NB4 (cell line): ENCODE data around the gene ZFX.
"Not testable (repeated sequence)": the region's sequence is repeated elsewhere in the genome, so short reads cannot be mapped to it uniquely, and the experiment has no call there.

ENCODE experiments used
- DNase-seq: peaks from one replicate; pipeline ENCODE4 v3.0.0; 2010; ENCODE audit warnings: low read depth
- H3K4me3 ChIP-seq: one replicate; pipeline ENCODE4 v1.5.1; 2011; ENCODE audit warnings: mild to moderate bottlenecking, low read depth, low read length, moderate library complexity
- CTCF ChIP-seq: IDR thresholded peaks from one replicate; pipeline ENCODE4 v1.5.1; 2012; ENCODE audit warnings: low read depth, low read length
- MAX ChIP-seq: IDR thresholded peaks from 2 replicates; pipeline ENCODE4 v1.6.1; 2011; ENCODE audit warnings: low read depth, low read length
- MYC ChIP-seq: IDR thresholded peaks from 2 replicates; pipeline ENCODE4 v1.6.1; 2011; ENCODE audit warnings: low read depth, low read length
- POLR2A ChIP-seq: IDR thresholded peaks from 2 replicates; pipeline ENCODE4 v1.6.1; 2011; ENCODE audit warnings: mild to moderate bottlenecking; ENCODE audit not compliant: insufficient read length; ENCODE audit errors: extremely low read depth

ZFX gene

DNA sequence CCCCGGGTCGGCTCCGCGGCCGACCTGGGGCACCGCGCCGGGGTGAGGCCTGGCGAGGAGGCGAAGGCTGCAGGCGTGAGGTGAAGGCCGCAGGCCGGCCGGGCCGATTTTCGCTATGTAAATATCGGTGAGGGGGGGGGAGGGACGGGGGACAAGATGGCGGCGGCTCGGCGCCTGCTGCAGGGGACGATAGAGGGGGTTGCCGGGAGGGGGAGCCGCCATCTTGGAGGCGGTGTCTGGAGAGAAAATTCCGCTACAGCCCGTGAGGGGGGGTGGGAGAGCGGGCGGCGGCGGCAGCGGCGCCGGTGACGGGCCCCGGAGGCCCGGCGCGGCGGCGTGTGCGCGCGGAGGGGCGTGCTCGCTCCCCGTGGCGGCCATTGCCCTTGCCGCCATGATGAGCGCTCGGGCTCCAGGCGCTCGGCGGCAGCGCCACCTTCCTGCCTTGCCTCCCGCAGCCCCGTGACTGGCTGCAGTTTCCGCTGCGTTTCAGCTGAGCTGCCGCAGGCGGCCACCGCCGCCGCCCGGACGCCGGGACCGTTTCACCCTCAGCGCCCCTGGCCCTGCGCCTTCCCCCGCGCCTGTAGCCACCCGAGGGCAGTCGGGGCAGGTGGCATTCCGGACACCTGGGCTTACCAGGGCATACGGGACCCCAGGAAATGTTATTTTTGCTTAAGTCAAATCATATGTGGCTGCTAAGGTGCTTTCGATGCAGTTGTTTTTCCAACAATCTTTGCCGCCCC, 692 bp downstream of the ZFX start:
- DNase-seq = peak; percentile 89
- peak overlapping the region; percentile 94 for H3K4me3 ChIP-seq
- peak; percentile 28 for TF ChIP-seq POLR2A
- peak; percentile 78 for TF ChIP-seq MYC
- TF ChIP-seq MAX = peak; percentile 49; the same call in 1 of the 2 replicates
- TF ChIP-seq CTCF = no peak

DNA sequence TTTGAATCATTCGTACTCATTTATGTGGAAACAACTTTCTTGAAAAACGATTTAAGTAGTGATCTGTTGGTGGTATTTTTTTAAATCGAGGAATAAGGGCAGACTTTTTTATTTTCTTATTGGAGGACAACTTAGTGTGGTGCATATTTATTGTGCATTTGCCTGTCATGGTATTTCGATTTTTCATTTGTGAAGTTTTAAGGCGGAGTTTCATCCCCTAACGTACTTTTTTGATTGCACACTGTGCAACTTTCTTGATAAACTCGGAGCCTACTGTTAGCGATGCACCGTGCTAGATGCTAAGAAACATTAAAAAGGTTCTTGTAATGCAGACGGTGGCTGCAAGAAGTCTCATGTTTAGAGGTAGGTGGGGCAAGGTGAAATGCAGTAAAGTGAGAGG, 1.4 kb downstream of the ZFX start:
- no peak for DNase-seq
- TF ChIP-seq POLR2A = no peak
- no peak for TF ChIP-seq MYC
- TF ChIP-seq MAX = no peak

GRCh38 chrX:24151513-24151912, 2.0 kb downstream of the ZFX start:
- no peak for TF ChIP-seq MYC
- DNase-seq = no peak
- peak overlapping the region; percentile 94 for H3K4me3 ChIP-seq

More for the DNA sequence above, 1.4 kb downstream of the ZFX start:
- peak overlapping the region; percentile 94 for H3K4me3 ChIP-seq

GRCh38 chrX:24153178-24153795, 3.8 kb downstream of the ZFX start:
- TF ChIP-seq POLR2A = no peak
- TF ChIP-seq MYC = no peak
- no peak for TF ChIP-seq CTCF
- no peak for TF ChIP-seq MAX
- peak overlapping the region; percentile 36 for H3K4me3 ChIP-seq
- DNase-seq = peak; percentile 75

DNA sequence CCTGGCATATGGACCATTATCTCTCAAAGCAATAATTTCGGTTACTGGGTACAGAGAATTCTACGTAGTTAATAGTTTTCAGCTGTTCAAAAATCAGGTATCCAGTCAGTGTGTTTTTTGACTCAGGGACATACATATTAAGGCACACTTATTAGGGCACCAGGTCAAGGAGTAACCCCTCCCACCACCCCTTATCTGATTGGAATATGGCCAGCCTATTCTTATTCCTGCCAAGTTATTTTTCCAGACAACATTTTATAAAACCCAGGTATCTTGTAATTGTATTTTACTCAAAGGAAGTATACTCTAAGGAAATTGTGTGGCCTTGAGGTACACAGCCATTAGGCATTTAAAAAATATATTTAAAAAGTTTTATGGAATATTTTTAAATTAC, 4.3 kb downstream of the ZFX start:
- DNase-seq = no peak
- H3K4me3 ChIP-seq = peak overlapping the region; percentile 36
- TF ChIP-seq CTCF = no peak
- no peak for TF ChIP-seq MYC
- no peak for TF ChIP-seq POLR2A
- TF ChIP-seq MAX = no peak

DNA sequence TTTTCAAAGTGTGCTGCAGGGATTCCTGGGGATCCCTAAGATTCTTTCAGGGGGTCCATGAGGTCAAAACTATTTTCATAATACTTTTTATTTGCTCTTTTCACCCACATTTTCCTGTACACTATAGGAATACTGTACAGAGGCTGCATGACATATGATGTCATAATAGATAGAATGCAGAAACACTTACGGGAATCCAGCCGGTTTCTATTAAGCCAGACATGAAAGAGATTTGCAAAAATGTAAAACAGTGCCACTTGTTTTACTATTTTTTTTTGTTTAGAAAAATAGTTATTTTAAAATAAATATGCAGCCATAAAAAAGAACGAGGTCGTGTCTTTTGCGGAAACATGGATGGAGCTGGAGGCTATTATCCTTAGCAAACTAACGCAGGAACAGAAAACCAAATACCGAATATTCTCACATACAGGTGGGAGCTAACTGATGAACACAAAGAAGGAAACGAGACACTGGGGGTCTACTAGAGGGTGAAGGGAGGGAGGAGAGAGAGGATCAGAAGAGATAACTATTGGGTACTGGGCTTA, 5.0 kb downstream of the ZFX start:
- no peak overlapping the region for H3K4me3 ChIP-seq
- no peak for TF ChIP-seq MAX
- TF ChIP-seq MYC = no peak
- DNase-seq = no peak

DNA sequence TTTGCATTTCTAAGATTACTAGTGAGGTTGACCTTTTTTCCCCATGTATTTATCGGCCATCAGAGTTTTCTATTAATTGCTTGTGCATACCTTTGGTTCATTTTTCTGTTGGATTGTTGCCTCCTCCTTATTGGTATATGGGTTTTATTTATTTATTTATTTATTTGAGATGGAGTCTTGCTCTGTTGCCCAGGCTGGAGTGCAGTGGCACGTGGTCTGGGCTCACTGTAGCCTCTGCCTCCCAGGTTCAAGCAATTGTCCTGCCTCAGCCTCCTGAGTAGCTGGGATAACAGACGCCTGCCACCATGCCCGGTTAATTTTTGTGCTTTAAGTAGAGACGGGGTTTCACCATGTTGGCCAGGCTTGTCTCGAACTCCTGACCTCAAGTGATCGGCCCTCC, 6.2 kb downstream of the ZFX start:
- H3K4me3 ChIP-seq, DNase-seq: not testable (repeated sequence)

GRCh38 chrX:24156177-24156576, 6.6 kb downstream of the ZFX start:
- no peak for DNase-seq
- no peak overlapping the region for H3K4me3 ChIP-seq
- TF ChIP-seq MYC = no peak
